Endodermal cell (in vitro differentiated cells): Measurements from ENCODE around the gene INTS6L. TPM values are rescaled to one million over a fixed set of nuclear protein-coding genes. Genes with fewer than 3 reads are reported as not detected.
A peak's percentile ranks its signal among the peaks of the same experiment; 100 is the strongest.

Experiments
- DNase-seq: peaks from one replicate; pipeline ENCODE4 v3.0.0-alpha.2; 2017
- H3K27ac ChIP-seq: 2 replicates; pipeline ENCODE4 v1.5.1; 2013; ENCODE audit warnings: mild to moderate bottlenecking, low read depth, low read length, moderate library complexity
- H3K27me3 ChIP-seq: 2 replicates; pipeline ENCODE4 v1.6.1; 2013; ENCODE audit warnings: mild to moderate bottlenecking, low read length, moderate library complexity; ENCODE audit not compliant: insufficient read depth, control insufficient read depth, poor library complexity, severe bottlenecking
- H3K36me3 ChIP-seq: 2 replicates; pipeline ENCODE4 v1.7.0; 2013; ENCODE audit warnings: mild to moderate bottlenecking, low read length, moderate library complexity; ENCODE audit not compliant: control insufficient read depth, insufficient read depth
- H3K4me1 ChIP-seq: one replicate; pipeline ENCODE4 v1.7.0; 2013; ENCODE audit warnings: low read length; ENCODE audit not compliant: control insufficient read depth, insufficient read depth
- H3K4me3 ChIP-seq: 2 replicates; pipeline ENCODE4 v1.5.1; 2013; ENCODE audit warnings: mild to moderate bottlenecking, low read length, moderate library complexity
- H3K9ac ChIP-seq: 2 replicates; pipeline ENCODE4 v1.6.1; 2013; ENCODE audit warnings: mild to moderate bottlenecking, low read length, moderate library complexity; ENCODE audit not compliant: poor library complexity, severe bottlenecking; ENCODE audit errors: extremely low read depth
- H3K9me3 ChIP-seq: 2 replicates; pipeline ENCODE4 v1.6.1; 2013; ENCODE audit warnings: mild to moderate bottlenecking, low read length, moderate library complexity; ENCODE audit not compliant: control insufficient read depth
- H3K27ac Mint-ChIP-seq: 2 replicates; pipeline ENCODE4 v1.8.0; 2020; ENCODE audit warnings: mixed read lengths
- H3K27me3 Mint-ChIP-seq: 2 replicates; pipeline ENCODE4 v1.8.0; 2021; ENCODE audit warnings: mild to moderate bottlenecking, mixed read lengths; ENCODE audit not compliant: insufficient read depth
- H3K36me3 Mint-ChIP-seq: 2 replicates; pipeline ENCODE4 v1.8.0; 2020; ENCODE audit warnings: low read depth, mixed read lengths
- H3K4me1 Mint-ChIP-seq: 2 replicates; pipeline ENCODE4 v1.8.0; 2020; ENCODE audit warnings: mixed read lengths
- H3K4me3 Mint-ChIP-seq: 2 replicates; pipeline ENCODE4 v1.8.0; 2020; ENCODE audit warnings: mild to moderate bottlenecking, moderate library complexity, mixed read lengths
- H3K9me3 Mint-ChIP-seq: 2 replicates; pipeline ENCODE4 v1.8.0; 2020; ENCODE audit warnings: mild to moderate bottlenecking, mixed read lengths
- CTCF ChIP-seq: fragments of 200-600 bp; sonication (generic); conservative IDR thresholded peaks from 2 replicates; pipeline ENCODE4 v1.5.0; 2021; ENCODE audit warnings: antibody characterized with exemption, mild to moderate bottlenecking
- WGBS, 2 experiments: methylation state at CpG; one replicate each; pipeline versions ENCODE4 v1.1.5 to v1.1.7; 2013; ENCODE audit warnings: missing lambda C conversion rate in 2 of 2, mixed read lengths in 1 of 2; ENCODE audit not compliant: insufficient coverage in 1 of 2, insufficient read length in 1 of 2; 5-methylcytosine and 5-hydroxymethylcytosine counted together
- long read RNA-seq, 4 experiments: library from polyadenylated mRNA in 2 of 4; library from RNA in 1 of 4; library from capped mRNA in 1 of 4; stranded (forward) in 3 of 4; unstranded in 1 of 4; transcript quantifications; one replicate each; pipeline ENCODE4 v2.0.0, GENCODE V29; 2020 to 2021; ENCODE audit warnings: inconsistent platforms in 1 of 4
- polyA plus RNA-seq, 2 experiments: library from polyadenylated mRNA; stranded (reverse); fragments of 50-300 nt; gene quantifications; one replicate each; pipeline ENCODE4 v1.2.3, GENCODE V29; 2013
- total RNA-seq, 2 donors: library from RNA; stranded (reverse); fragmentation: NEBNext Ultra II Directional in 1 of 2; extraction: Animal tissue kit (Norgen Biotek cat#: 25700) in 1 of 2; gene quantifications; 2 replicates in 1 of 2; 3 replicates in 1 of 2; pipeline ENCODE4 v1.2.1, GENCODE V29; 2021

Gene INTS6L
- total RNA-seq, result 1 to 10 TPM; 7.3 to 9.1 TPM
- polyA plus RNA-seq (2013, experiment 1 of 2), result 16.1 TPM
- polyA plus RNA-seq (2013, experiment 2 of 2), result 14.2 TPM
- long read RNA-seq, experiment 1, result 0 reads
- long read RNA-seq, experiment 2, partial matches to known transcripts, result 7 of 25 reads
- long read RNA-seq, experiment 2, other reads (novel, unspliced or antisense), result 16 of 25 reads
- long read RNA-seq, experiment 3, transcript INTS6L-206 (18 exons, 3,904 nt), result major isoform, 10 of 36 reads
- long read RNA-seq, experiment 3, partial matches to known transcripts, result 6 of 36 reads
- long read RNA-seq, experiment 3, other reads (novel, unspliced or antisense), result 18 of 36 reads
- long read RNA-seq, experiment 4, partial matches to known transcripts, result 0 of 3 reads
- long read RNA-seq, experiment 4, other reads (novel, unspliced or antisense), result 3 of 3 reads

- H3K4me3 Mint-ChIP-seq, result peak within 1 kb of the TSS; percentile 87
- Histone ChIP-seq H3K4me1 (no peaks in the 10 kb centered on the region), H3K9me3 (no peaks in the 10 kb centered on the region), H3K27me3 (no peaks in the 10 kb centered on the region), H3K4me3 (peak within 1 kb of the TSS; percentile 81), H3K27ac (peak within 1 kb of the TSS; percentile 89), H3K36me3 (no peaks in the 10 kb centered on the region), H3K9ac (peak within 1 kb of the TSS; percentile 69)
- no peak for TF ChIP-seq CTCF
- H3K4me1 Mint-ChIP-seq, result peaks cover 7% of the 10 kb centered on the region
- WGBS, 2 experiments, result 0% methylated on average over 44 of the region's 50 CpGs; no CpG with 5 or more reads in 1 of the 2 experiments
- H3K27me3 Mint-ChIP-seq, result no peaks in the 10 kb centered on the region
- H3K9me3 Mint-ChIP-seq, result peaks cover 45% of the 10 kb centered on the region
- peak within 1 kb of the TSS; percentile 97 for H3K27ac Mint-ChIP-seq
- DNase-seq, result peak; percentile 92
- no peaks in the 10 kb centered on the region for H3K36me3 Mint-ChIP-seq
These were observed at the start of gene INTS6L for GRCh38 chrX:135520553-135521404. INTS6L (plus strand) TSS chrX:135520660; CDS start chrX:135520993, 333 bp downstream.

- H3K4me3 Mint-ChIP-seq, result no peak overlapping the region
- Histone ChIP-seq H3K4me3 (no peak overlapping the region), H3K27ac (no peak overlapping the region), H3K27me3 (no peaks in the 10 kb centered on the region), H3K36me3 (no peaks in the 10 kb centered on the region), H3K4me1 (no peaks in the 10 kb centered on the region), H3K9me3 (no peaks in the 10 kb centered on the region), H3K9ac (no peak overlapping the region)
- peaks cover 26% of the 10 kb centered on the region for H3K9me3 Mint-ChIP-seq
- no peak for TF ChIP-seq CTCF
- no peak overlapping the region for H3K27ac Mint-ChIP-seq
- DNase-seq, result no peak
- H3K27me3 Mint-ChIP-seq, result no peaks in the 10 kb centered on the region
- no peaks in the 10 kb centered on the region for H3K36me3 Mint-ChIP-seq
- no peaks in the 10 kb centered on the region for H3K4me1 Mint-ChIP-seq
- 88% methylated on average over 3 of the region's 3 CpGs; no CpG with 5 or more reads in 1 of the 2 experiments for WGBS, 2 experiments
These were observed 44.1 kb upstream of the INTS6L start for GRCh38 chrX:135476378-135476777.

GRCh38 chrX:135477576-135477975 lies 42.9 kb upstream of the INTS6L start:
- 13% methylated on average over 2 of the region's 3 CpGs; no CpG with 5 or more reads in 1 of the 2 experiments for WGBS, 2 experiments

More at GRCh38 chrX:135477576-135477975, 42.9 kb upstream of the INTS6L start:
- Mint-ChIP-seq H3K9me3 (peaks cover 26% of the 10 kb centered on the region), H3K27me3 (no peaks in the 10 kb centered on the region), H3K36me3 (no peaks in the 10 kb centered on the region), H3K4me1 (no peaks in the 10 kb centered on the region), H3K4me3 (no peak overlapping the region), H3K27ac (no peak overlapping the region)
- peak; percentile 69 for TF ChIP-seq CTCF
- Histone ChIP-seq H3K27ac (no peak overlapping the region), H3K9me3 (no peaks in the 10 kb centered on the region), H3K4me3 (no peak overlapping the region), H3K4me1 (no peaks in the 10 kb centered on the region), H3K36me3 (no peaks in the 10 kb centered on the region), H3K9ac (no peak overlapping the region), H3K27me3 (no peaks in the 10 kb centered on the region)
- DNase-seq, result peak; percentile 79
